Loucy (cell line): ENCODE measurements around the gene FAM107B.

ENCODE experiments used
- EZH2phosphoT487 ChIP-seq: fragments of 200-600 bp; IDR thresholded peaks from 2 replicates; pipeline ENCODE4 v1.6.1; 2018; ENCODE audit warnings: antibody characterized with exemption, mild to moderate bottlenecking, moderate library complexity, borderline replicate concordance
- TF ChIP-seq, protein P1 (sequence below): fragments of 200-600 bp; sonication (generic); conservative IDR thresholded peaks from 2 replicates; pipeline ENCODE4 v1.5.1; 2014; ENCODE audit warnings: mild to moderate bottlenecking, antibody characterized with exemption, low read length

DNA sequence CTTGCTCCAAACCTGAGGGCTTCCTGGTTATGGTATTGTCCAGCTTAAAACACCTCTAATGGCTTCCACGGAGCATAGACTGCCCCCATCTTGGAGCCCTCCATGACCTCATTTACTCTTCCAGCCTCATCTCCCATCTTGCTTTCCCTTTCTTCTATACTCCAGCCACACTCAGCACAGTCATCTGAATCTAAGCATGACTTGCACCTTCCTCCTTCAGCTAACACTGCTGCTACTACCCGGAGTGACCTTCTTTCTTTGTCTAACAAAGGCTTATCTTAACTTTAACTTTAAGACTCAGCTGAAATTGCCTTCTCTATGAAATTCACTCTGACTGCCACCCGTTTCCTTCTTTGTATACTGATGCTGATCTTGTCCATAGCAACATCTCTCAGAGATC lies 135.1 kb downstream of the FAM107B start:
- TF ChIP-seq, protein P1, sequence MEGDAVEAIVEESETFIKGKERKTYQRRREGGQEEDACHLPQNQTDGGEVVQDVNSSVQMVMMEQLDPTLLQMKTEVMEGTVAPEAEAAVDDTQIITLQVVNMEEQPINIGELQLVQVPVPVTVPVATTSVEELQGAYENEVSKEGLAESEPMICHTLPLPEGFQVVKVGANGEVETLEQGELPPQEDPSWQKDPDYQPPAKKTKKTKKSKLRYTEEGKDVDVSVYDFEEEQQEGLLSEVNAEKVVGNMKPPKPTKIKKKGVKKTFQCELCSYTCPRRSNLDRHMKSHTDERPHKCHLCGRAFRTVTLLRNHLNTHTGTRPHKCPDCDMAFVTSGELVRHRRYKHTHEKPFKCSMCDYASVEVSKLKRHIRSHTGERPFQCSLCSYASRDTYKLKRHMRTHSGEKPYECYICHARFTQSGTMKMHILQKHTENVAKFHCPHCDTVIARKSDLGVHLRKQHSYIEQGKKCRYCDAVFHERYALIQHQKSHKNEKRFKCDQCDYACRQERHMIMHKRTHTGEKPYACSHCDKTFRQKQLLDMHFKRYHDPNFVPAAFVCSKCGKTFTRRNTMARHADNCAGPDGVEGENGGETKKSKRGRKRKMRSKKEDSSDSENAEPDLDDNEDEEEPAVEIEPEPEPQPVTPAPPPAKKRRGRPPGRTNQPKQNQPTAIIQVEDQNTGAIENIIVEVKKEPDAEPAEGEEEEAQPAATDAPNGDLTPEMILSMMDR: no peak
- TF ChIP-seq EZH2phosphoT487: no peak
